Adrenal gland (tissue), 5 donors: ENCODE measurements around the gene HOXB13.

Experiments
- CTCF ChIP-seq, 6 experiments: fragments of 450-650 bp in 4 of 6; fragments of 200-600 bp in 2 of 6; sonication (generic) in 1 of 6; IDR thresholded peaks; 1 replicate in 5 of 6; 2 replicates in 1 of 6; pipeline versions ENCODE4 v1.5.1 to v1.8.0; 2016 to 2021; ENCODE audit warnings: antibody characterized with exemption in 6 of 6, mild to moderate bottlenecking in 2 of 6, moderate library complexity in 1 of 6
- POLR2A ChIP-seq, 2 donors: fragments of 450-650 bp; IDR thresholded peaks; one replicate each; pipeline ENCODE4 v1.6.1; 2017; ENCODE audit warnings: antibody characterized with exemption in 2 of 2, mild to moderate bottlenecking in 2 of 2, moderate library complexity in 1 of 2
- donor health status: DM: no; HTN: no; CAD: no.

- TF ChIP-seq CTCF (IDR thresholded peaks at IDR 0.05) (no peak), POLR2A (IDR thresholded peaks at IDR 0.05) (no peak)
These were observed 32.6 kb upstream of the HOXB13 start for GRCh38 chr17:48761114-48761513.
